ENCODE results near the gene ZBTB7C. TPM values are rescaled to one million over a fixed set of nuclear protein-coding genes. Genes with fewer than 3 reads are reported as not detected.

ZBTB7C gene
- total and polyA plus RNA-seq, 2 of the 4 experiments (the other 2 are of a cell fraction) = not detected

GRCh38 chr18:48330016-48330991 is 78.9 kb downstream of the ZBTB7C start:
- dilution Hi-C loops (cut with HindIII; ENCODE audit: low sequenced_read_pairs, unreplicated experiment) (no loop called here), intact Hi-C loops (cut with micrococcal nuclease) (no loop called here), in situ Hi-C loops (cut with MboI; ENCODE audit: low sequenced_read_pairs) (no loop called here)
- no peaks in the 10 kb centered on the region for H3K9me1 ChIP-seq (ENCODE audit: insufficient read depth, low read length)
- no peak overlapping the region for H2BK5ac ChIP-seq (ENCODE audit: low read depth, low read length, poor library complexity, severe bottlenecking)
- H4K5ac ChIP-seq (ENCODE audit: low read depth, low read length) = no peak overlapping the region
- no peak overlapping the region for H3K18ac ChIP-seq (ENCODE audit: low read depth, low read length)
- CTCF ChIA-PET = no interaction called here
- no peak for TF ChIP-seq BHLHE40 (IDR thresholded peaks at IDR 0.05; ENCODE audit: low read depth, low read length)
- peak; percentile 68 for TF ChIP-seq FOS (IDR thresholded peaks at IDR 0.05; ENCODE audit: low read depth, low read length)
- no peak for TF ChIP-seq CEBPB (IDR thresholded peaks at IDR 0.05; ENCODE audit: low read depth, low read length)
- no peak overlapping the region for H3K14ac ChIP-seq (replicated peaks; ENCODE audit: low read depth, low read length)
- DNase-seq (peak; percentile 69), ATAC-seq (ENCODE audit: low read depth) (peak; percentile 71)
- no CpG with 5 or more reads among the region's 8 CpGs for WGBS, 2 experiments (ENCODE audit: extremely low coverage in 2 of 2, insufficient read length in 1 of 2)
- no peak overlapping the region for H4K91ac ChIP-seq (ENCODE audit: insufficient read depth, low read depth, low read length)
- no peaks in the 10 kb centered on the region for H3K79me1 ChIP-seq (ENCODE audit: low read depth in 1 of 2, low read length in 2 of 2)
- no peak overlapping the region for H3K23ac ChIP-seq (ENCODE audit: low read depth, low read length)
- H3K4me1 ChIP-seq (ENCODE audit: control insufficient read depth, insufficient read depth, low read length) = no peaks in the 10 kb centered on the region; the same call in 1 of the 2 replicates
- H2AK5ac ChIP-seq (ENCODE audit: low read depth, low read length) = no peak overlapping the region
- no peaks in the 10 kb centered on the region for H4K20me1 ChIP-seq (ENCODE audit: insufficient read depth, low read length)
- no peak overlapping the region for H3K4me3 ChIP-seq (ENCODE audit: insufficient read depth, low read depth, low read length)
- no peaks in the 10 kb centered on the region for H3K36me3 ChIP-seq (ENCODE audit: control insufficient read depth, insufficient read depth, low read length)
- H3K27ac ChIP-seq (ENCODE audit: insufficient read depth, low read length) = no peak overlapping the region
- no peaks in the 10 kb centered on the region for H3K9me3 ChIP-seq (ENCODE audit: control insufficient read depth, insufficient read depth, low read length)
- no peak overlapping the region for H3K9ac ChIP-seq (ENCODE audit: low read depth, low read length)
- H2BK120ac ChIP-seq (ENCODE audit: low read depth, low read length) = no peak overlapping the region
- H2AK9ac ChIP-seq (replicated peaks; ENCODE audit: low read depth, low read length, poor library complexity) = no peak overlapping the region
- BruUV-seq (replicated peaks) = no TSS peak
- POLR2A ChIA-PET (ENCODE audit: unreplicated experiment) = no interaction called here
- no peak overlapping the region for H3K56ac ChIP-seq (ENCODE audit: extremely low read depth, insufficient read depth, low read length)
- H3K27me3 ChIP-seq (ENCODE audit: control insufficient read depth, insufficient read depth, low read length) = peaks cover 23% of the 10 kb centered on the region
- no peak overlapping the region for H4K8ac ChIP-seq (ENCODE audit: low read depth in 2 of 2, low read length in 2 of 2)
- no peak overlapping the region for H2BK20ac ChIP-seq (ENCODE audit: low read depth, low read length)
- no peak overlapping the region for H2AFZ ChIP-seq (replicated peaks; ENCODE audit: low read length, poor library complexity)
- no peak overlapping the region for H2BK15ac ChIP-seq (ENCODE audit: low read depth, low read length)
- H3K4ac ChIP-seq (ENCODE audit: low read depth, low read length) = no peak overlapping the region
- H3K4me2 ChIP-seq (ENCODE audit: low read depth, low read length) = no peak overlapping the region
